Left ventricle myocardium inferior (tissue), 1 donor: ENCODE measurements around the gene NANOS2. TPM values are rescaled to one million over a fixed set of nuclear protein-coding genes. Genes with fewer than 3 reads are reported as not detected.

ENCODE experiments used
- DNase-seq: peaks from one replicate; pipeline ENCODE4 v3.0.0-alpha.2; 2020
- H3K27ac ChIP-seq: fragments of 200-600 bp; replicated peaks from 2 replicates; pipeline ENCODE4 v1.8.0; 2021
- H3K27me3 ChIP-seq: fragments of 200-600 bp; 2 replicates; pipeline ENCODE4 v1.8.0; 2021; ENCODE audit warnings: low read depth
- H3K36me3 ChIP-seq: fragments of 200-600 bp; 2 replicates; pipeline ENCODE4 v1.8.0; 2021
- H3K4me1 ChIP-seq: fragments of 200-600 bp; 2 replicates; pipeline ENCODE4 v1.8.0; 2021
- H3K4me3 ChIP-seq: fragments of 200-600 bp; 2 replicates; pipeline ENCODE4 v1.8.0; 2021; ENCODE audit warnings: mild to moderate bottlenecking, moderate library complexity
- H3K9me3 ChIP-seq: fragments of 200-600 bp; replicated peaks from 2 replicates; pipeline ENCODE4 v1.8.0; 2021
- intact Hi-C: fragments of 100-400 bp; cut with micrococcal nuclease; formaldehyde crosslinking; loops from one replicate; pipeline ENCODE4 v1.11.0; 2022
- total RNA-seq: library from RNA; stranded (reverse); fragmentation: NEBNext Ultra II Directional; extraction: Animal tissue kit (Norgen Biotek cat#: 25700); gene quantifications from one replicate; pipeline ENCODE4 v1.2.1, GENCODE V29; 2021
- TF ChIP-seq, protein P1 (sequence below): fragments of 200-600 bp; IDR thresholded peaks from 2 replicates; pipeline ENCODE4 v1.8.0; 2021; ENCODE audit warnings: antibody characterized with exemption, mild to moderate bottlenecking, borderline replicate concordance
- donor health status: DM: no; HTN: yes; CAD: no; lungs with severe emphysema.

The NANOS2 gene
- total RNA-seq, 1 donor from 2014 or later, result not detected

GRCh38 chr19:45889210-45889885 is 25.2 kb downstream of the NANOS2 start:
- TF ChIP-seq, protein P1, sequence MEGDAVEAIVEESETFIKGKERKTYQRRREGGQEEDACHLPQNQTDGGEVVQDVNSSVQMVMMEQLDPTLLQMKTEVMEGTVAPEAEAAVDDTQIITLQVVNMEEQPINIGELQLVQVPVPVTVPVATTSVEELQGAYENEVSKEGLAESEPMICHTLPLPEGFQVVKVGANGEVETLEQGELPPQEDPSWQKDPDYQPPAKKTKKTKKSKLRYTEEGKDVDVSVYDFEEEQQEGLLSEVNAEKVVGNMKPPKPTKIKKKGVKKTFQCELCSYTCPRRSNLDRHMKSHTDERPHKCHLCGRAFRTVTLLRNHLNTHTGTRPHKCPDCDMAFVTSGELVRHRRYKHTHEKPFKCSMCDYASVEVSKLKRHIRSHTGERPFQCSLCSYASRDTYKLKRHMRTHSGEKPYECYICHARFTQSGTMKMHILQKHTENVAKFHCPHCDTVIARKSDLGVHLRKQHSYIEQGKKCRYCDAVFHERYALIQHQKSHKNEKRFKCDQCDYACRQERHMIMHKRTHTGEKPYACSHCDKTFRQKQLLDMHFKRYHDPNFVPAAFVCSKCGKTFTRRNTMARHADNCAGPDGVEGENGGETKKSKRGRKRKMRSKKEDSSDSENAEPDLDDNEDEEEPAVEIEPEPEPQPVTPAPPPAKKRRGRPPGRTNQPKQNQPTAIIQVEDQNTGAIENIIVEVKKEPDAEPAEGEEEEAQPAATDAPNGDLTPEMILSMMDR, result no peak
- H3K9me3 ChIP-seq, result no peaks in the 10 kb centered on the region
- H3K4me3 ChIP-seq, result no peak overlapping the region
- peaks cover 25% of the 10 kb centered on the region for H3K4me1 ChIP-seq
- no peak for DNase-seq
- peaks cover 11% of the 10 kb centered on the region for H3K36me3 ChIP-seq
- intact Hi-C loops, result no loop called here
- H3K27me3 ChIP-seq, result no peaks in the 10 kb centered on the region
- no peak overlapping the region for H3K27ac ChIP-seq

DNA sequence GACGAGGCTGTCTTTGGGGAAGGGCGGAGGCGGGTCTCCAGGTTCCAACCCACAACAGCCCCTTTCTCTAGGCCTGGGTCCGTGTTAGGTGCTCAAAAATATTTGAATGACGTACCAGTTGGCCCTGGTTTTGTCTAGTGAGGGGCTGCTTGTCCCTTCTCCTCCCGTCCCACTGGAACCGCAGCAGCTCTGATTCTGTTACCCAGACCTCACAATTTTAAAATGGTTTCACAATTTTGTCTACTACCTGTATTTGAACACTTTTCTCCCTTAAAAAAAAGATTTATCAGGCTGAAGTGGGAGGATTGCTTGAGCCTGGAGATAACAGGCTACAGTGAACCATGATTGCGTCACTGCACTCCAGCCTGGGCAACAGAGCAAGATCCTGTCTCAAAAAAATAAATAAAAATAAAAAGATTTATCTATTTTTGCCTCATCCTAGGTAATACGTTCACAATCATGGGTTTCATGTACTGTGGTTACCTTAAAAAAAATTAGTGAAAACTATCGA is 27.3 kb downstream of the NANOS2 start:
- Histone ChIP-seq H3K4me1 (peaks cover 46% of the 10 kb centered on the region), H3K9me3 (no peaks in the 10 kb centered on the region), H3K4me3 (peak overlapping the region; percentile 91), H3K36me3 (peaks cover 17% of the 10 kb centered on the region), H3K27ac (peak overlapping the region; percentile 95), H3K27me3 (no peaks in the 10 kb centered on the region)
- DNase-seq, result no peak
- TF ChIP-seq, protein P1, result no peak
- intact Hi-C loops, result no loop called here

DNA sequence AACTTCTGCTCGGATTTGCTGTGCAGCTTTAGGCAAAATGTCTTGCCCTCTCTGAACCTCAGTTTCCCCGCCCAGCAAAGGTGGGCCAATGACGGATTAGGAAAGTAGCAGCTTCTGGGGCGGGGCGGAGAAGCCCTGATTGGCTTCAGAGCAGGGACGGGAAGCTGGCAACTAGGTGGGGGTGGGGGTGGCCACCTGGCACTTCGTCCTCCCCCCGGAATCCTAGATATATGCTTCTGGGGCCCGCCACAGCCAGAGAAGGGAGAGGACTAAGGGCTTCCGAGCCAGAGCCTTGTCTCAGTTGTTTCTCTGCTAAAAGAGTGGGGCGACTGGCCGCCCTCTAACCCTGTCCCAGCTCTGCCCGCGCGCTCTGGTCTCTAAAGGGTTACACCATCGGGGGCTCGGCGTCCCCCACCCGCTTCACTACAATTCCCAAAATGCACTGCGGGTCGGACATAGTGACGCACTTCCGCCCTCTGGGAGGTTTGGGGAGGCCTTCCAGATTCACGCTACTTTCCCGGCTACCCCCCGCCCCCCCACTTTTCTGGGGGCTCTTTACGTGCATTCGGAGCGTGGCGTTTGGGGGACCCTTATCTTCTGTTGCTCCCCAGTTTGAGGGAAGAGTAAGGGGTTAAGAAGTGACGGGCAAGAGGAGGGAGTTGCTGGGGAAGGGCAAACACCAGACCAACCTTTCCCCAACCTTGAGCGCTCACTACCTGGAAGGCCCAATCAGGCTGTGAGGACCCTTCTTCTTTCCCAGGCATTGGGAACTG is 28.0 kb downstream of the NANOS2 start:
- intact Hi-C loops, result no loop called here
- H3K36me3 ChIP-seq, result peaks cover 17% of the 10 kb centered on the region
- DNase-seq, result peak; percentile 91
- TF ChIP-seq, protein P1, result no peak
- peaks cover 49% of the 10 kb centered on the region for H3K4me1 ChIP-seq
- H3K27ac ChIP-seq, result peak overlapping the region; percentile 95
- peak overlapping the region; percentile 91 for H3K4me3 ChIP-seq
- H3K27me3 ChIP-seq, result no peaks in the 10 kb centered on the region
- H3K9me3 ChIP-seq, result no peaks in the 10 kb centered on the region

GRCh38 chr19:45885556-45886426 is 28.8 kb downstream of the NANOS2 start, which contains the start of gene IRF2BP1:
IRF2BP1 (minus strand) TSS chr19:45886141; CDS start chr19:45885774, 367 bp downstream.
- TF ChIP-seq, protein P1, result peak; percentile 7
- peak within 1 kb of the TSS; percentile 91 for H3K4me3 ChIP-seq
- H3K27me3 ChIP-seq, result no peaks in the 10 kb centered on the region
- DNase-seq, result peak; percentile 94
- H3K9me3 ChIP-seq, result no peaks in the 10 kb centered on the region
- H3K36me3 ChIP-seq, result peaks cover 16% of the 10 kb centered on the region
- peak within 1 kb of the TSS; percentile 95 for H3K27ac ChIP-seq
- intact Hi-C loops, result no loop called here
- peaks cover 49% of the 10 kb centered on the region for H3K4me1 ChIP-seq
